Measurements from ENCODE around the gene CDH4.

DNA sequence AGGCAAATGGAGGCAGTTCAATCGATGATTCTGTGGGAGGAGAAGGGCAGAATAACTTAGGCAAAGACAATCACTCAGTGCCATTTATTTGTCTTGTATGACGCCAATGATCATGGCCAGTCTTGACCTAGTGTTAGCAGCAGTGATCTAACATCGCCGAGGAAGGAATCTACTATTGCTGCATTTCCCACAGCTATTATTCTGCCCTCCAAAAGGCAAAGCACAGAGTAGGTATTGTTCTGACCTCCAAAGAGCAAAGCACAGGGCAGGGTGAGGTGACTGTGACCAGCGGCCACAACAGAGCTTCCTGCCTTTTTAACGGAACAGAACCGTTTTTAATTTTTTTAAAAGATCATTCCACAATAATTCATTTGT lies 235.9 kb downstream of the CDH4 start:
- TF ChIP-seq, protein P1, sequence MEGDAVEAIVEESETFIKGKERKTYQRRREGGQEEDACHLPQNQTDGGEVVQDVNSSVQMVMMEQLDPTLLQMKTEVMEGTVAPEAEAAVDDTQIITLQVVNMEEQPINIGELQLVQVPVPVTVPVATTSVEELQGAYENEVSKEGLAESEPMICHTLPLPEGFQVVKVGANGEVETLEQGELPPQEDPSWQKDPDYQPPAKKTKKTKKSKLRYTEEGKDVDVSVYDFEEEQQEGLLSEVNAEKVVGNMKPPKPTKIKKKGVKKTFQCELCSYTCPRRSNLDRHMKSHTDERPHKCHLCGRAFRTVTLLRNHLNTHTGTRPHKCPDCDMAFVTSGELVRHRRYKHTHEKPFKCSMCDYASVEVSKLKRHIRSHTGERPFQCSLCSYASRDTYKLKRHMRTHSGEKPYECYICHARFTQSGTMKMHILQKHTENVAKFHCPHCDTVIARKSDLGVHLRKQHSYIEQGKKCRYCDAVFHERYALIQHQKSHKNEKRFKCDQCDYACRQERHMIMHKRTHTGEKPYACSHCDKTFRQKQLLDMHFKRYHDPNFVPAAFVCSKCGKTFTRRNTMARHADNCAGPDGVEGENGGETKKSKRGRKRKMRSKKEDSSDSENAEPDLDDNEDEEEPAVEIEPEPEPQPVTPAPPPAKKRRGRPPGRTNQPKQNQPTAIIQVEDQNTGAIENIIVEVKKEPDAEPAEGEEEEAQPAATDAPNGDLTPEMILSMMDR (IDR thresholded peaks at IDR 0.05; ENCODE audit: insufficient read depth, low read length): no peak
- TF ChIP-seq POLR2AphosphoS5 (IDR thresholded peaks at IDR 0.05; ENCODE audit: low read depth) (no peak), GABPA (IDR thresholded peaks at IDR 0.05; ENCODE audit: low read depth) (no peak), SPI1 (IDR thresholded peaks at IDR 0.05; ENCODE audit: borderline replicate concordance, low read depth) (no peak)
